GM12875 (cell line): ENCODE data around the gene MAPK8IP3.

Experiments
- H3K4me3 ChIP-seq: one replicate; pipeline ENCODE4 v1.5.1; 2011; ENCODE audit warnings: low read depth, low read length, control low read depth
- CTCF ChIP-seq: IDR thresholded peaks from 2 replicates; pipeline ENCODE4 v1.5.1; 2011; ENCODE audit warnings: low read depth, mild to moderate bottlenecking, control low read depth, inconsistent platforms, low read length, moderate library complexity, borderline replicate concordance; ENCODE audit not compliant: insufficient read depth

MAPK8IP3 gene

GRCh38 chr16:1673424-1674151 lies 32.4 kb upstream of the MAPK8IP3 start:
- TF ChIP-seq CTCF = no peak
- H3K4me3 ChIP-seq = no peak overlapping the region

- TF ChIP-seq CTCF = no peak
- no peak overlapping the region for H3K4me3 ChIP-seq
Observed at GRCh38 chr16:1674306-1674705, 31.7 kb upstream of the MAPK8IP3 start.

GRCh38 chr16:1674751-1675664 lies 31.0 kb upstream of the MAPK8IP3 start:
- TF ChIP-seq CTCF = no peak
- H3K4me3 ChIP-seq = no peak overlapping the region

- no peak for TF ChIP-seq CTCF
- no peak overlapping the region for H3K4me3 ChIP-seq
Observed at GRCh38 chr16:1676661-1677060, 29.3 kb upstream of the MAPK8IP3 start.

GRCh38 chr16:1677339-1677738 lies 28.7 kb upstream of the MAPK8IP3 start:
- no peak overlapping the region for H3K4me3 ChIP-seq
- TF ChIP-seq CTCF = no peak

- H3K4me3 ChIP-seq = peak within 1 kb of the TSS; percentile 91
- TF ChIP-seq CTCF = no peak
Observed at GRCh38 chr16:1677942-1678499, 28.0 kb upstream of the MAPK8IP3 start, which contains the start of gene JPT2. TSS of gene JPT2 (plus strand) at chr16:1678279. CDS start at chr16:1678313, 34 bp downstream.
